ENCODE measurements around the gene LILRB1.

GRCh38 chr19:54614726-54615125 is 15.6 kb upstream of the LILRB1 start:
- no peak for TF ChIP-seq POLR2A (IDR thresholded peaks at IDR 0.05; ENCODE audit: low read depth, low read length)
- TF ChIP-seq POLR2AphosphoS5 (IDR thresholded peaks at IDR 0.05; ENCODE audit: low read depth, low read length): no peak
